HUES48 (cell line): Measurements from ENCODE around the gene GNAI3.

ENCODE experiments used
- H3K27ac ChIP-seq: one replicate; pipeline ENCODE4 v1.7.0; 2013; ENCODE audit warnings: low read depth, low read length, inconsistent platforms
- H3K27me3 ChIP-seq: 2 replicates; pipeline ENCODE4 v1.6.1; 2013; ENCODE audit warnings: mild to moderate bottlenecking, low read length; ENCODE audit not compliant: control insufficient read depth, insufficient read depth
- H3K36me3 ChIP-seq: 2 replicates; pipeline ENCODE4 v1.6.1; 2013; ENCODE audit warnings: low read length; ENCODE audit not compliant: control insufficient read depth, insufficient read depth
- H3K4me1 ChIP-seq: 2 replicates; pipeline ENCODE4 v1.6.1; 2013; ENCODE audit warnings: mild to moderate bottlenecking, low read length; ENCODE audit not compliant: control insufficient read depth, insufficient read depth
- H3K4me3 ChIP-seq: 2 replicates; pipeline ENCODE4 v1.5.1; 2013; ENCODE audit warnings: mild to moderate bottlenecking, low read depth, low read length
- H3K9ac ChIP-seq: 2 replicates; pipeline ENCODE4 v1.6.1; 2013; ENCODE audit warnings: mild to moderate bottlenecking, low read depth, low read length, moderate library complexity
- H3K9me3 ChIP-seq: 2 replicates; pipeline ENCODE4 v1.6.1; 2013; ENCODE audit warnings: low read length; ENCODE audit not compliant: control insufficient read depth, insufficient read depth

GNAI3 gene

DNA sequence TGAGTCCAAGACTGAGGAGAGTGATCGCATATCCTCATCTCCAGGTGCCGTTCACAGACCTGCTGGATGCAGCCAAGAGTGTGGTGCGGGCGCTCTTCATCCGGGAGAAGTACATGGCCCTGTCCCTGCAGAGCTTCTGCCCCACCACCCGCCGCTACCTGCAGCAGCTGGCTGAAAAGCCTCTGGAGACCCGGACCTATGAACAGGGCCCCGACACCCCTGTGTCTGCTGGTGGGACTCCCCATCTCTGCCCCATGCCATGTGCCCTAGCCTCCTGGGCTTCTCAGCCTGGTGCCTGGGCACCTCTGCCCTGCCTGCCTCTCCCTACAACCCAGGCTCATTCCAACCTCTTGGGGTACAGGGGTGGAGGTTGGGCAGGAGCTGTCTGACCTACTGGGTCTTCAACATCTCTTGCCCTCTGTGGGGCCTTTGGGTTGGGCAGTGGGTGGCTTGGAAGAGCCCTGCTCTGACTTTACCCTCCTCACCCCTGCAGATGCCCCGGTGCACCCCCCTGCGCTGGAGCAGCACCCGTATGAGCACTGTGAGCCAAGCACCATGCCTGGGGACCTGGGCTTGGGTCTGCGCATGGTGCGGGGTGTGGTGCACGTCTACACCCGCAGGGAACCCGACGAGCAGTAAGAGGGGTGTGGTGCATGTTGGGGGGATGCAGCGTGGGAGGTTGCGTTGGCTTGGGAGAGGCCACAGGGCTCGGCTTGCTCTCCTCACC is 78.4 kb downstream of the GNAI3 start:
- no peaks in the 10 kb centered on the region for H3K27me3 ChIP-seq
- H3K9me3 ChIP-seq = no peaks in the 10 kb centered on the region
- no peak overlapping the region for H3K27ac ChIP-seq
- no peak overlapping the region for H3K9ac ChIP-seq
- peaks cover 51% of the 10 kb centered on the region for H3K36me3 ChIP-seq
- H3K4me3 ChIP-seq = no peak overlapping the region
- no peaks in the 10 kb centered on the region; the same call in 1 of the 2 replicates for H3K4me1 ChIP-seq

DNA sequence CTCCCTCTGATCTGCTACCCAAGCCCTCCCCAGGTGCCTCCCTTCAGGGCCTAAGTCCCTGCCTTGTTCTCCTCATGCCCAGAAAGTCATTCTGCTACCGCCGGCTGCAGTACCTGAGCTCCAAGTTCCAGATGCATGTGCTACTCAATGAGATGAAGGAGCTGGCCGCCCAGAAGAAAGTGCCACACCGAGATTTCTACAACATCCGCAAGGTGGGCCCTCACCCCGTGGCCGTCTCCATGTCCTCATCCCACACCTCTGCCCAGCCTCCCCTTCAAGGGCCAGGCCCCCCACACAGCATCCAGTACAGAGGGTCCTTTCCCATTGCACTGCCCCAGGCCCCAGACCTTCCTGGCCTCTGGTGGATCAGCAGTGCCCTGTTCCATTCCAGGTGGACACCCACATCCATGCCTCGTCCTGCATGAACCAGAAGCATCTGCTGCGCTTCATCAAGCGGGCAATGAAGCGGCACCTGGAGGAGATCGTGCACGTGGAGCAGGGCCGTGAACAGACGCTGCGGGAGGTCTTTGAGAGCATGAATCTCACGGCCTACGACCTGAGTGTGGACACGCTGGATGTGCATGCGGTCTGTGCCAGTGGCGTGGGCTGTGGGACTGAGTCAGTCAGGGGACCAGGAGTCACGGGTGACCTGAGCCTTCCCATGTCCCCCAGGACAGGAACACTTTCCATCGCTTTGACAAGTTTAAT is 79.4 kb downstream of the GNAI3 start:
- H3K36me3 ChIP-seq = peaks cover 51% of the 10 kb centered on the region
- H3K4me1 ChIP-seq = no peaks in the 10 kb centered on the region; the same call in 1 of the 2 replicates

DNA sequence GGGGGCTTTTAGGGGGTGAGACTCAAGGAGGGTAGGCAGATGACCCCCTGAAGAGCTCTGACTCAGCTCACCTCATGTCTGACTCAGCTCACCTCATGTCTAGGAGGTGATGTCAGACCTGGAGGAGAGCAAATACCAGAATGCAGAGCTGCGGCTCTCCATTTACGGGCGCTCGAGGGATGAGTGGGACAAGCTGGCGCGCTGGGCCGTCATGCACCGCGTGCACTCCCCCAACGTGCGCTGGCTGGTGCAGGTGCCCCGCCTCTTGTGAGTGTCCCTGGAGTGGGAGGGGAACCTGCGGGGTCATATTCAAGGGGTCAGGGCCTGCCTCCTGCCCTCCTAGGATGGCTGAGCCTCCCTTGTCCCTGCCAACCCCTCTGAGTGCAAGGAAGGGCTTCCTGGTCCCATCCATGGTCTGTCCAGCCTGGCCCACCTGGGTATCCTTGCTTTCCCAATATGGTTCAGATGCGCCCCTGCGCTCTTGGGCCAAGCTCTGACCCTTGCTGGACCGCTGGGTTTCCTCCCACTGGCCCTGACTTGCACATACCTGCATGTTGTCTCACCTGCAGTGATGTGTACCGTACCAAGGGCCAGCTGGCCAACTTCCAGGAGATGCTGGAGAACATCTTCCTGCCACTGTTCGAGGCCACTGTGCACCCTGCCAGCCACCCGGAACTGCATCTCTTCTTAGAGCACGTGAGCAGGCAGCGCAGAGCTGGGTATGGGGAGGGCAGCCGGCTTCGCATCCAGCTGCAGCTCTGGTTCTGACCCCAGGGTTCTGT is 80.3 kb downstream of the GNAI3 start:
- no peaks in the 10 kb centered on the region; the same call in 1 of the 2 replicates for H3K4me1 ChIP-seq
- H3K9ac ChIP-seq = no peak overlapping the region
- H3K36me3 ChIP-seq = peaks cover 51% of the 10 kb centered on the region
- H3K27ac ChIP-seq = no peak overlapping the region
- no peaks in the 10 kb centered on the region for H3K9me3 ChIP-seq
- H3K4me3 ChIP-seq = no peak overlapping the region
- no peaks in the 10 kb centered on the region for H3K27me3 ChIP-seq

More for the DNA sequence above, 79.4 kb downstream of the GNAI3 start:
- H3K9ac ChIP-seq = no peak overlapping the region
- no peaks in the 10 kb centered on the region for H3K27me3 ChIP-seq
- no peak overlapping the region for H3K4me3 ChIP-seq
- H3K27ac ChIP-seq = no peak overlapping the region
- no peaks in the 10 kb centered on the region for H3K9me3 ChIP-seq

GRCh38 chr1:109629372-109630030 is 81.1 kb downstream of the GNAI3 start:
- no peak overlapping the region for H3K27ac ChIP-seq
- no peak overlapping the region for H3K4me3 ChIP-seq
- H3K27me3 ChIP-seq = no peaks in the 10 kb centered on the region
- peaks cover 51% of the 10 kb centered on the region for H3K36me3 ChIP-seq
- H3K9ac ChIP-seq = no peak overlapping the region
- H3K9me3 ChIP-seq = no peaks in the 10 kb centered on the region
- H3K4me1 ChIP-seq = no peaks in the 10 kb centered on the region; the same call in 1 of the 2 replicates

DNA sequence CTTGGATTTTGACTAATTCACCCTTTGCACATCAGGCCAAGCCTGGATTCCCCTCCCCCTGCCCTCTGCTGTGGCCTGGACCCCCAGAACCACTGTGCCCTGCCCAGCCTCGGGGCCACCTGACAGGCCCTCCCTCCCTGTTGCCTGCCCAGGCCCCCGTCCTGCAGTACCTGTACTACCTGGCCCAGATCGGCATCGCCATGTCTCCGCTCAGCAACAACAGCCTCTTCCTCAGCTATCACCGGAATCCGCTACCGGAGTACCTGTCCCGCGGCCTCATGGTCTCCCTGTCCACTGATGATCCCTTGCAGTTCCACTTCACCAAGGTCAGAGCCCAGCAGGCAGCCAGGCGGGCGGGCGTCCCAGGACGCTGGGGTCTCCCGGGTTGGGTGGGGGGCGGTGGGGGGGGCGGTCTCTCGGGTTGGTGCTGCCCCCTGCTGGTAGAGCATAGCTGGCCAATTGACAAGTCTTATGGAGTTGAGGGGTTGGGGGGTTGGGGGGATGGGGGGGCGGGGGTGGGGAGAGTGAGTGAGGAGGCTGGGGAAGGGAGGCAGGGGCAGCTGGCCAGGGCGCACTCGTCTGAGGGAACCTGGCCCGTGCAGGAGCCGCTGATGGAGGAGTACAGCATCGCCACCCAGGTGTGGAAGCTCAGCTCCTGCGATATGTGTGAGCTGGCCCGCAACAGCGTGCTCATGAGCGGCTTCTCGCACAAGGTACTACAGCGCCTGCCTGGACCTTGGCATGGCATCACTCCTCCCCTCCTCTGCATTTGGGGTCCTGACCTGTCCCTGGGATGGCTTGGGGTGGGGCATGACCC is 81.9 kb downstream of the GNAI3 start:
- no peaks in the 10 kb centered on the region for H3K27me3 ChIP-seq
- H3K27ac ChIP-seq = no peak overlapping the region
- H3K36me3 ChIP-seq = peaks cover 51% of the 10 kb centered on the region
- H3K9me3 ChIP-seq = no peaks in the 10 kb centered on the region
- no peak overlapping the region for H3K9ac ChIP-seq
- no peak overlapping the region for H3K4me3 ChIP-seq
- H3K4me1 ChIP-seq = peaks cover 3% of the 10 kb centered on the region; the same call in 1 of the 2 replicates

DNA sequence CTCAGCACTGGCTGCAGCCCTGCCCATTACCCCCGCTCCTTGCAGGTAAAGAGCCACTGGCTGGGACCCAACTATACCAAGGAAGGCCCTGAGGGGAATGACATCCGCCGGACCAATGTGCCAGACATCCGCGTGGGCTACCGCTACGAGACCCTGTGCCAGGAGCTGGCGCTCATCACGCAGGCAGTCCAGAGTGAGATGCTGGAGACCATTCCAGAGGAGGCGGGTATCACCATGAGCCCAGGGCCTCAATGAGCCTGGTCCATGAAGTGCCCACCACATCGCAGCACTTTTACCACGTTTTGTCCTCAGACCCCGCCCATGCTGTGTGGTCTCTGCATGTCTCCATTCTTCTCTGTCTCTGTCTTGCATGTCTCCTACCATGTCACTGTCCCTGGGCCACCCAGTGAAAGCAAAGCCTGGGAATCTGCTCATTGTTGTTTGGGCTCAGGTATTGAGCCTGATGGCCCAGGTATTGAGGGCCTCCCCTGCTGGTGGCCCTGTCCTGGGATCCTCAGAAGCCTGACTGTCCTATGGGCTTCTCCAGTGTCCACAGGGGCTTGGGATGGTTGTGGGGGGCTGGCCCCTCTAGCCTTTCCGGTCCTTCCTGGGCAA is 82.6 kb downstream of the GNAI3 start:
- H3K4me1 ChIP-seq = peaks cover 9% of the 10 kb centered on the region
- H3K9me3 ChIP-seq = no peaks in the 10 kb centered on the region
- no peak overlapping the region for H3K9ac ChIP-seq
- no peak overlapping the region for H3K27ac ChIP-seq
- H3K27me3 ChIP-seq = no peaks in the 10 kb centered on the region
- no peak overlapping the region for H3K4me3 ChIP-seq
- peaks cover 51% of the 10 kb centered on the region for H3K36me3 ChIP-seq

DNA sequence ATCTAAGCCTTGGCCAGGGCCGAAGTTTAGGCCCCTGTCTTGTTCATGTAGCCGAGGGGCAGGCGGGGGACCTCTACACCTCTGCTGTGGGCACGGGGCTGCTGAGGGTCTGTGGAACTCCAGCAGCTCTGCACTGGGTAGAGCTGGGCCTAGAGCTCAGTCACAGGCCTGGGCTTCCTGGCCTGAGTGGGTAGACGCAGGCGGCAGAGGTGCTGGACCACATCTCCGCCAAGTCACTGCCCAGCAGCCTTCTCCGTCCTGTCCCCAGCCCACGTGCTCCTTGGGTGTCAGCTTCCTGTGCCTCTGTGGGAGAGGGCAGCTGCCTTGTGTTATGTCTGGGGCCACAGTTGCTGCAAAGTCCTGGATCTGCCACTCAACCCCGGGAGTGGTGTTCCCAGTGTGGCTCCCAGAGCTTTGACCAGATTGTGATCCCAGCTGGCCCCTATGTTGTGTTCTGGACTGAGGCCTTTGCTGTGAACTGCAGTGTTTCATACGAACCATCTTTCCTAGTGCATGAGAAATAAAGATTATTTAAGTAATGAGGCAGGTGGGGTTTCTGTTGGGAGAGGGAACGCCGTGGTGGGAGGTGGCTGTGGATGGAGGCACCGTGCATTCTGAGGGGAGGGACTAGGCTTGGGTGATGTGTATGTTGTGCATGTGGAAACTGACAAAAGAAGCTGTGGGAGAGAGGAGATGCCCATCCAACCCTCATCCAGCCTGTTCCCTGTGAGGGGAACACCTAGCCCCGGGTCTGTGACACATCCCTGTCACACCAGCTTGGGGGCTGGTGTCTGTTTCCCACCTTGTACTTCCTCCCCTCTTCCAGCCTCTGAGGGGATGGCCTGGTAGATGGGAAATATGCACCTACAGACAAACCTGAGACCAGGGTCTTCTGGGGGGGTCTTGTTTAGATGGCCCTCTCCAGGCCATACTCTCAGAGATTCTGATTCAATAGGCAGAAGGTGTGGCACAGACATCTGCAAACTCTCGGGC is 83.4 kb downstream of the GNAI3 start:
- no peak overlapping the region for H3K27ac ChIP-seq
- peaks cover 17% of the 10 kb centered on the region for H3K4me1 ChIP-seq
- H3K36me3 ChIP-seq = peaks cover 45% of the 10 kb centered on the region
- no peak overlapping the region for H3K4me3 ChIP-seq
- H3K9ac ChIP-seq = no peak overlapping the region
- H3K9me3 ChIP-seq = no peaks in the 10 kb centered on the region
- H3K27me3 ChIP-seq = no peaks in the 10 kb centered on the region

- no peak overlapping the region for H3K9ac ChIP-seq
- no peak overlapping the region for H3K27ac ChIP-seq
- peaks cover 35% of the 10 kb centered on the region for H3K36me3 ChIP-seq
- H3K4me1 ChIP-seq = peaks cover 18% of the 10 kb centered on the region
- no peaks in the 10 kb centered on the region for H3K9me3 ChIP-seq
- H3K27me3 ChIP-seq = no peaks in the 10 kb centered on the region
- H3K4me3 ChIP-seq = no peak overlapping the region
These were observed 84.4 kb downstream of the GNAI3 start for GRCh38 chr1:109632671-109633346.

- no peak overlapping the region for H3K4me3 ChIP-seq
- no peaks in the 10 kb centered on the region for H3K27me3 ChIP-seq
- H3K4me1 ChIP-seq = peaks cover 18% of the 10 kb centered on the region
- H3K9me3 ChIP-seq = no peaks in the 10 kb centered on the region
- no peak overlapping the region for H3K27ac ChIP-seq
- no peak overlapping the region for H3K9ac ChIP-seq
- H3K36me3 ChIP-seq = peaks cover 21% of the 10 kb centered on the region
These were observed 85.9 kb downstream of the GNAI3 start for GRCh38 chr1:109634292-109634691.
